Endothelial cell of umbilical vein (primary cell): ENCODE measurements around the gene DTX2.
"Not testable (repeated sequence)": the region's sequence is repeated elsewhere in the genome, so short reads cannot be mapped to it uniquely, and the experiment has no call there.

Experiments used
- EZH2 ChIP-seq: IDR thresholded peaks from 2 replicates; pipeline ENCODE4 v1.6.1; 2012; ENCODE audit warnings: borderline replicate concordance, low read depth, mild to moderate bottlenecking, moderate library complexity, low read length, inconsistent platforms; ENCODE audit not compliant: severe bottlenecking
- FOS ChIP-seq: IDR thresholded peaks from 2 replicates; pipeline ENCODE4 v1.6.1; 2011; ENCODE audit warnings: mild to moderate bottlenecking, low read length, moderate library complexity, borderline replicate concordance; ENCODE audit not compliant: insufficient read depth
- GATA2 ChIP-seq: IDR thresholded peaks from 2 replicates; pipeline ENCODE4 v1.7.0; 2011; ENCODE audit warnings: low read depth, mild to moderate bottlenecking, moderate library complexity, mixed read lengths, low read length; ENCODE audit not compliant: insufficient read length, insufficient read depth
- JUN ChIP-seq: IDR thresholded peaks from 2 replicates; pipeline ENCODE4 v1.6.1; 2011; ENCODE audit warnings: borderline replicate concordance, low read depth; ENCODE audit not compliant: insufficient read length, insufficient read depth
- POLR2A ChIP-seq: IDR thresholded peaks from 2 replicates; pipeline ENCODE4 v1.6.1; 2012; ENCODE audit warnings: low read depth, mild to moderate bottlenecking, control low read depth, low read length
- POLR2AphosphoS5 ChIP-seq: IDR thresholded peaks from 2 replicates; pipeline ENCODE4 v1.6.1; 2012; ENCODE audit warnings: low read depth, mild to moderate bottlenecking, control low read depth, low read length, moderate library complexity; ENCODE audit not compliant: insufficient read depth
- TF ChIP-seq, protein P1 (sequence below), 2 donors: IDR thresholded peaks; 1 replicate in 1 of 2; 2 replicates in 1 of 2; pipeline ENCODE4 v1.5.1; 2011; ENCODE audit warnings: low read length in 2 of 2, mild to moderate bottlenecking in 2 of 2, moderate library complexity in 2 of 2, control low read depth in 1 of 2, inconsistent platforms in 1 of 2, low read depth in 1 of 2; ENCODE audit not compliant: insufficient read depth in 1 of 2; ENCODE audit errors: extremely low read depth in 1 of 2
- TF ChIP-seq, protein P2 (sequence below): IDR thresholded peaks from 2 replicates; pipeline ENCODE4 v1.6.1; 2011; ENCODE audit not compliant: insufficient read depth, insufficient read length

DNA sequence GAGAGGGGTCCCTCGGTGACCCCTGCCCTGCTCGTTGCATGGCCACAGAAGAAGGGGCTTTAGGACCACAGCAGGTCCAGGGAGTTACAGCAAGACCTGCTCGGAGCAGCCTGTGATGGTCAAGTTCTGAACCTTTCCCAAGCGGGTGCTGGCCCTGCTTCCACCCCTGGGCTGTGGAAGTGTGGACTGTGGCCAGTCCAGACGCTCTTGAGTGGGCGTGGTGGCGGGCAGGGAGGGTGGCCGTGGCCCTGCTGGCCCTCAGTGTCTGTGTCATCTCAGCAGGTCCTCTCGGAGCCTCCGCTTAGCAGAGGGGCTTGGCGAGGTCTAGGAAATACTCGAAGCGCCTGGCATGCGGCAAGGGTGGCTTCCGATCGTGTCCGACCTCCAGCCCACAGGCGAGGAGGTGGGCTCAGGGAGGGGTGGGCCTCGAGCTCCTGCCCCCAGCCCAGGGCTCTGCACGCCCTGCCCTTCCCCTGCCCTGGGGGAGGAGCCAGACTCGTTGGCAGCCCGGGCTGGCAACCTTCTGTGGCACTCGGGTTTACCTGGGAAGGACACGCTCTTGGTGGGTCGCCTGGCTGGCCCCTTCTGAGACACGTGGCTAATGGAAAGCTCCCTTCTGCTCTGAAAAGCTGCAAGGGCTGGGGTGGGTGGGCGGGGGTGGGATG is 36.5 kb downstream of the DTX2 start:
- TF ChIP-seq, protein P1, sequence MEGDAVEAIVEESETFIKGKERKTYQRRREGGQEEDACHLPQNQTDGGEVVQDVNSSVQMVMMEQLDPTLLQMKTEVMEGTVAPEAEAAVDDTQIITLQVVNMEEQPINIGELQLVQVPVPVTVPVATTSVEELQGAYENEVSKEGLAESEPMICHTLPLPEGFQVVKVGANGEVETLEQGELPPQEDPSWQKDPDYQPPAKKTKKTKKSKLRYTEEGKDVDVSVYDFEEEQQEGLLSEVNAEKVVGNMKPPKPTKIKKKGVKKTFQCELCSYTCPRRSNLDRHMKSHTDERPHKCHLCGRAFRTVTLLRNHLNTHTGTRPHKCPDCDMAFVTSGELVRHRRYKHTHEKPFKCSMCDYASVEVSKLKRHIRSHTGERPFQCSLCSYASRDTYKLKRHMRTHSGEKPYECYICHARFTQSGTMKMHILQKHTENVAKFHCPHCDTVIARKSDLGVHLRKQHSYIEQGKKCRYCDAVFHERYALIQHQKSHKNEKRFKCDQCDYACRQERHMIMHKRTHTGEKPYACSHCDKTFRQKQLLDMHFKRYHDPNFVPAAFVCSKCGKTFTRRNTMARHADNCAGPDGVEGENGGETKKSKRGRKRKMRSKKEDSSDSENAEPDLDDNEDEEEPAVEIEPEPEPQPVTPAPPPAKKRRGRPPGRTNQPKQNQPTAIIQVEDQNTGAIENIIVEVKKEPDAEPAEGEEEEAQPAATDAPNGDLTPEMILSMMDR (IDR thresholded peaks at IDR 0.05; ENCODE audit: extremely low read depth in 1 of 2, insufficient read depth in 1 of 2, low read depth in 1 of 2, low read length in 2 of 2), result not testable (repeated sequence)
- TF ChIP-seq POLR2AphosphoS5, EZH2, POLR2A, GATA2, FOS, JUN: not testable (repeated sequence)
- TF ChIP-seq, protein P2, sequence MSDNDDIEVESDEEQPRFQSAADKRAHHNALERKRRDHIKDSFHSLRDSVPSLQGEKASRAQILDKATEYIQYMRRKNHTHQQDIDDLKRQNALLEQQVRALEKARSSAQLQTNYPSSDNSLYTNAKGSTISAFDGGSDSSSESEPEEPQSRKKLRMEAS, result not testable (repeated sequence)
